ENCODE measurements around the gene SLIT3.

Gene SLIT3

GRCh38 chr5:168792678-168793077, 508.3 kb downstream of the SLIT3 start:
- ATAC-seq, result no peak
- no peak for TF ChIP-seq ZC3H10 (CRISPR knock-in tag; IDR thresholded peaks at IDR 0.05)
- no peak for TF ChIP-seq ZNF565 (CRISPR knock-in tag; conservative IDR thresholded peaks at IDR 0.05; ENCODE audit: low read depth)
- no peak for TF ChIP-seq ZNF8 (CRISPR knock-in tag; IDR thresholded peaks at IDR 0.05)
- no peak for TF ChIP-seq POU6F1 (CRISPR knock-in tag; IDR thresholded peaks at IDR 0.05; ENCODE audit: borderline replicate concordance, low read depth)
- TF ChIP-seq ZFP30 (CRISPR knock-in tag; IDR thresholded peaks at IDR 0.05), result no peak
- no peak for TF ChIP-seq CSDC2 (CRISPR knock-in tag; IDR thresholded peaks at IDR 0.05)
- TF ChIP-seq ZFP3 (CRISPR knock-in tag; IDR thresholded peaks at IDR 0.05), result no peak
- no peak for TF ChIP-seq ESRRG (CRISPR knock-in tag; IDR thresholded peaks at IDR 0.05)
- no peak for TF ChIP-seq TOX (CRISPR knock-in tag; IDR thresholded peaks at IDR 0.05; ENCODE audit: borderline replicate concordance)
- no peak for TF ChIP-seq CREB5 (CRISPR knock-in tag; IDR thresholded peaks at IDR 0.05; ENCODE audit: low read depth)
- no peak for TF ChIP-seq SNAI2 (CRISPR knock-in tag; IDR thresholded peaks at IDR 0.05)

- TF ChIP-seq PATZ1 (CRISPR knock-in tag; IDR thresholded peaks at IDR 0.05; ENCODE audit: borderline replicate concordance) (no peak), POU6F1 (CRISPR knock-in tag; IDR thresholded peaks at IDR 0.05; ENCODE audit: borderline replicate concordance, low read depth) (no peak), ZC3H10 (CRISPR knock-in tag; IDR thresholded peaks at IDR 0.05) (no peak), PPARA (CRISPR knock-in tag; IDR thresholded peaks at IDR 0.05; ENCODE audit: borderline replicate concordance) (no peak), GLIS3 (CRISPR knock-in tag; IDR thresholded peaks at IDR 0.05) (no peak)
- ATAC-seq, result no peak
These were observed 510.2 kb downstream of the SLIT3 start for GRCh38 chr5:168790671-168791250.

- no peak for TF ChIP-seq ISL1 (CRISPR knock-in tag; IDR thresholded peaks at IDR 0.05)
- TF ChIP-seq BACH2 (CRISPR knock-in tag; IDR thresholded peaks at IDR 0.05; ENCODE audit: borderline replicate concordance), result no peak
- TF ChIP-seq PATZ1 (CRISPR knock-in tag; IDR thresholded peaks at IDR 0.05; ENCODE audit: borderline replicate concordance), result no peak
- TF ChIP-seq TCF4 (CRISPR knock-in tag; IDR thresholded peaks at IDR 0.05; ENCODE audit: borderline replicate concordance), result no peak
- no peak for ATAC-seq
These were observed 510.8 kb downstream of the SLIT3 start for GRCh38 chr5:168790002-168790635.

GRCh38 chr5:168788786-168789185, 512.2 kb downstream of the SLIT3 start:
- no peak for ATAC-seq
- TF ChIP-seq CSRNP3 (CRISPR knock-in tag; IDR thresholded peaks at IDR 0.05) (no peak), GLIS3 (CRISPR knock-in tag; IDR thresholded peaks at IDR 0.05) (no peak), ZNF70 (CRISPR knock-in tag; IDR thresholded peaks at IDR 0.05) (no peak), SNAI2 (CRISPR knock-in tag; IDR thresholded peaks at IDR 0.05) (no peak), TCF4 (CRISPR knock-in tag; IDR thresholded peaks at IDR 0.05; ENCODE audit: borderline replicate concordance) (no peak), RARB (CRISPR knock-in tag; IDR thresholded peaks at IDR 0.05) (no peak), OSR1 (CRISPR knock-in tag; IDR thresholded peaks at IDR 0.05) (no peak), TSHZ2 (CRISPR knock-in tag; IDR thresholded peaks at IDR 0.05) (no peak), ZFP3 (CRISPR knock-in tag; IDR thresholded peaks at IDR 0.05) (no peak)

Measured in SK-N-SH treated with all-trans-retinoic acid at 6 μM for 48 hours (cell line).